HepG2 (cell line): ENCODE data around the gene KANTR.

ENCODE experiments used
- CBX5 ChIP-seq: sonication (generic); formaldehyde crosslinking; IDR thresholded peaks from 2 replicates; pipeline ENCODE4 v1.4.0; 2020; ENCODE audit warnings: missing genetic modification reagents, borderline replicate concordance
- ETS1 ChIP-seq: sonication (generic); formaldehyde crosslinking; IDR thresholded peaks from 2 replicates; pipeline ENCODE4 v1.4.0; 2020; ENCODE audit warnings: missing genetic modification reagents
- FOSL1 ChIP-seq: sonication (generic); formaldehyde crosslinking; IDR thresholded peaks from 2 replicates; pipeline ENCODE4 v1.9.0; 2021; ENCODE audit warnings: missing genetic modification reagents, borderline replicate concordance
- IRF2 ChIP-seq: IDR thresholded peaks from 2 replicates; pipeline ENCODE4 v1.6.1; 2018; ENCODE audit warnings: missing genetic modification reagents, missing compliant biosample characterization
- NBN ChIP-seq: fragments of 450-650 bp; conservative IDR thresholded peaks from 2 replicates; pipeline ENCODE4 v1.6.1; 2017
- NFE2L1 ChIP-seq: sonication (generic); formaldehyde crosslinking; IDR thresholded peaks from 2 replicates; pipeline ENCODE4 v1.4.0; 2020; ENCODE audit warnings: missing genetic modification reagents, mild to moderate bottlenecking, borderline replicate concordance
- TF ChIP-seq, protein P1 (sequence below): sonication (generic); formaldehyde crosslinking; IDR thresholded peaks from 2 replicates; pipeline ENCODE4 v1.5.0; 2020; ENCODE audit warnings: mild to moderate bottlenecking, missing genetic modification reagents, moderate library complexity

DNA sequence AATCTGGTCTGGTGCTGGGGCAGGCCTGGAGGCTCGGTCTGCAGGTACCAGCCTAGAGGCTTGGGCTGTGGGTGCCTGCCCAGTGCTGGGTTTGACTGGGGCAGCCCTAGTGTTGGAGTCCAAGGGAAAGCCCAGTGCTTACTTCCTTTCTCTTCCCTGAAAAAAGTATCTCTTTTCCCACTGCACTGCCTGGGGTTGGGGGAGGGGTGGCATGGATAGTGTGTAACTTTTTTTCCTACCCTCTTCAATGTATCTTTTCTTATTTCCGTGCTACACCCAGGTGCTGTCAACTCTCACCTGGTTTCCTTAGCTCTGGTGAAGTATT is 21.6 kb downstream of the KANTR start:
- TF ChIP-seq, protein P1, sequence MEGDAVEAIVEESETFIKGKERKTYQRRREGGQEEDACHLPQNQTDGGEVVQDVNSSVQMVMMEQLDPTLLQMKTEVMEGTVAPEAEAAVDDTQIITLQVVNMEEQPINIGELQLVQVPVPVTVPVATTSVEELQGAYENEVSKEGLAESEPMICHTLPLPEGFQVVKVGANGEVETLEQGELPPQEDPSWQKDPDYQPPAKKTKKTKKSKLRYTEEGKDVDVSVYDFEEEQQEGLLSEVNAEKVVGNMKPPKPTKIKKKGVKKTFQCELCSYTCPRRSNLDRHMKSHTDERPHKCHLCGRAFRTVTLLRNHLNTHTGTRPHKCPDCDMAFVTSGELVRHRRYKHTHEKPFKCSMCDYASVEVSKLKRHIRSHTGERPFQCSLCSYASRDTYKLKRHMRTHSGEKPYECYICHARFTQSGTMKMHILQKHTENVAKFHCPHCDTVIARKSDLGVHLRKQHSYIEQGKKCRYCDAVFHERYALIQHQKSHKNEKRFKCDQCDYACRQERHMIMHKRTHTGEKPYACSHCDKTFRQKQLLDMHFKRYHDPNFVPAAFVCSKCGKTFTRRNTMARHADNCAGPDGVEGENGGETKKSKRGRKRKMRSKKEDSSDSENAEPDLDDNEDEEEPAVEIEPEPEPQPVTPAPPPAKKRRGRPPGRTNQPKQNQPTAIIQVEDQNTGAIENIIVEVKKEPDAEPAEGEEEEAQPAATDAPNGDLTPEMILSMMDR (CRISPR knock-in tag): no peak
- no peak for TF ChIP-seq NBN
- TF ChIP-seq CBX5 (CRISPR knock-in tag): no peak
- TF ChIP-seq FOSL1 (CRISPR knock-in tag): no peak
- TF ChIP-seq ETS1 (CRISPR knock-in tag): no peak
- no peak for TF ChIP-seq IRF2 (CRISPR knock-in tag)
- no peak for TF ChIP-seq NFE2L1
